H9 (cell line): ENCODE measurements around the gene PTPRN2. TPM values are rescaled to one million over a fixed set of nuclear protein-coding genes. Genes with fewer than 3 reads are reported as not detected.

Experiments used
- DNase-seq: peaks from one replicate; pipeline ENCODE4 v3.0.0-alpha.2; 2017
- H2AFZ ChIP-seq: one replicate; pipeline ENCODE4 v1.6.1; 2013; ENCODE audit warnings: mild to moderate bottlenecking, low read length, control low read depth, moderate library complexity
- H2AK5ac ChIP-seq: 2 replicates; pipeline ENCODE4 v1.6.1; 2013; ENCODE audit warnings: low read length, control low read depth, mixed read lengths; ENCODE audit not compliant: insufficient read length
- H2BK120ac ChIP-seq: one replicate; pipeline ENCODE4 v1.6.1; 2013; ENCODE audit warnings: low read depth, mild to moderate bottlenecking, low read length, control low read depth, inconsistent platforms; ENCODE audit not compliant: poor library complexity, severe bottlenecking
- H2BK12ac ChIP-seq: 2 replicates; pipeline ENCODE4 v1.6.1; 2013; ENCODE audit warnings: low read length, control low read depth, mixed read lengths, low read depth; ENCODE audit not compliant: insufficient read length
- H2BK15ac ChIP-seq: 2 replicates; pipeline ENCODE4 v1.6.1; 2013; ENCODE audit warnings: low read depth, low read length, control low read depth
- H2BK20ac ChIP-seq: one replicate; pipeline ENCODE4 v1.6.1; 2013; ENCODE audit warnings: low read depth, mild to moderate bottlenecking, low read length, control low read depth, inconsistent platforms; ENCODE audit not compliant: poor library complexity, severe bottlenecking
- H2BK5ac ChIP-seq: 2 replicates; pipeline ENCODE4 v1.6.1; 2013; ENCODE audit warnings: low read length, control low read depth, mixed read lengths; ENCODE audit not compliant: insufficient read length
- H3K14ac ChIP-seq: 2 replicates; pipeline ENCODE4 v1.6.1; 2013; ENCODE audit warnings: low read length, control low read depth; ENCODE audit not compliant: insufficient read depth
- H3K18ac ChIP-seq: 2 replicates; pipeline ENCODE4 v1.6.1; 2013; ENCODE audit warnings: low read depth, mild to moderate bottlenecking, mixed read lengths, low read length, control low read depth; ENCODE audit not compliant: insufficient read length
- H3K23ac ChIP-seq: 2 replicates; pipeline ENCODE4 v1.6.1; 2013; ENCODE audit warnings: low read length, control low read depth, mixed read lengths, low read depth; ENCODE audit not compliant: insufficient read length
- H3K23me2 ChIP-seq: 2 replicates; pipeline ENCODE4 v1.6.1; 2013; ENCODE audit warnings: low read depth, mild to moderate bottlenecking, mixed read lengths, low read length, control low read depth; ENCODE audit not compliant: insufficient read length, poor library complexity, severe bottlenecking
- H3K27ac ChIP-seq: 2 replicates; pipeline ENCODE4 v1.5.1; 2013; ENCODE audit warnings: low read length, control low read depth, mixed read lengths, low read depth; ENCODE audit not compliant: insufficient read length
- H3K27me3 ChIP-seq: 2 replicates; pipeline ENCODE4 v1.6.1; 2013; ENCODE audit warnings: low read length, control low read depth, inconsistent platforms; ENCODE audit not compliant: insufficient read depth
- H3K4ac ChIP-seq: 2 replicates; pipeline ENCODE4 v1.6.1; 2013; ENCODE audit warnings: low read depth, mild to moderate bottlenecking, control low read depth, inconsistent platforms, low read length, moderate library complexity
- H3K4me1 ChIP-seq: 2 replicates; pipeline ENCODE4 v1.6.1; 2013; ENCODE audit warnings: low read length, control low read depth, inconsistent platforms; ENCODE audit not compliant: insufficient read depth
- H3K4me2 ChIP-seq: 2 replicates; pipeline ENCODE4 v1.6.1; 2013; ENCODE audit warnings: low read length, control low read depth, mixed read lengths; ENCODE audit not compliant: insufficient read length, insufficient read depth
- H3K56ac ChIP-seq: 2 replicates; pipeline ENCODE4 v1.6.1; 2013; ENCODE audit warnings: low read depth, mild to moderate bottlenecking, mixed read lengths, low read length, control low read depth; ENCODE audit not compliant: insufficient read length
- H3K79me1 ChIP-seq: 2 replicates; pipeline ENCODE4 v1.6.1; 2013; ENCODE audit warnings: low read depth, mild to moderate bottlenecking, moderate library complexity, low read length, control low read depth, inconsistent platforms; ENCODE audit not compliant: insufficient read depth, poor library complexity, severe bottlenecking
- H3K79me2 ChIP-seq: 2 replicates; pipeline ENCODE4 v1.6.1; 2013; ENCODE audit warnings: low read length, control low read depth, inconsistent platforms; ENCODE audit not compliant: insufficient read depth
- H3K9ac ChIP-seq: 2 replicates; pipeline ENCODE4 v1.6.1; 2013; ENCODE audit warnings: low read length, control low read depth, mixed read lengths; ENCODE audit not compliant: insufficient read length; ENCODE audit errors: extremely low read depth
- H3K9me3 ChIP-seq: one replicate; pipeline ENCODE4 v1.6.1; 2013; ENCODE audit warnings: low read depth, low read length, inconsistent platforms; ENCODE audit not compliant: control insufficient read depth
- H3T11ph ChIP-seq: one replicate; pipeline ENCODE4 v1.6.1; 2013; ENCODE audit warnings: mild to moderate bottlenecking, low read length, control low read depth, inconsistent platforms
- H4K20me1 ChIP-seq: one replicate; pipeline ENCODE4 v1.6.1; 2013; ENCODE audit not compliant: control insufficient read depth, insufficient read length, insufficient read depth
- H4K5ac ChIP-seq: 2 replicates; pipeline ENCODE4 v1.6.1; 2013; ENCODE audit warnings: low read depth, mild to moderate bottlenecking, mixed read lengths, low read length, control low read depth; ENCODE audit not compliant: insufficient read length
- H4K8ac ChIP-seq: replicated peaks from 2 replicates; pipeline ENCODE4 v1.6.1; 2013; ENCODE audit warnings: low read length, control low read depth, mixed read lengths, low read depth; ENCODE audit not compliant: insufficient read length
- H4K91ac ChIP-seq: 2 replicates; pipeline ENCODE4 v1.6.1; 2013; ENCODE audit warnings: low read depth, mild to moderate bottlenecking, moderate library complexity, mixed read lengths, low read length, control low read depth; ENCODE audit not compliant: insufficient read length
- H3K27ac Mint-ChIP-seq, 3 experiments: 2 replicates in 2 of 3; 3 replicates in 1 of 3; pipeline ENCODE4 v1.8.0; 2020 to 2021; ENCODE audit warnings: mixed read lengths in 3 of 3, mild to moderate bottlenecking in 1 of 3, moderate library complexity in 1 of 3
- H3K27me3 Mint-ChIP-seq: 2 replicates; pipeline ENCODE4 v1.8.0; 2021; ENCODE audit warnings: low read depth, mild to moderate bottlenecking, moderate library complexity, mixed read lengths
- H3K36me3 Mint-ChIP-seq, 3 experiments: 2 replicates in 2 of 3; 3 replicates in 1 of 3; pipeline ENCODE4 v1.8.0; 2020 to 2021; ENCODE audit warnings: low read depth in 3 of 3, mixed read lengths in 3 of 3; ENCODE audit not compliant: insufficient read depth in 1 of 3
- H3K4me1 Mint-ChIP-seq, 2 experiments: 2 replicates each; pipeline ENCODE4 v1.8.0; 2020; ENCODE audit warnings: mixed read lengths in 2 of 2
- H3K4me3 Mint-ChIP-seq, 2 experiments: 2 replicates in 1 of 2; 3 replicates in 1 of 2; pipeline ENCODE4 v1.8.0; 2020 to 2021; ENCODE audit warnings: mild to moderate bottlenecking in 2 of 2, mixed read lengths in 2 of 2, moderate library complexity in 1 of 2
- H3K9me3 Mint-ChIP-seq, 2 experiments: 2 replicates in 1 of 2; 3 replicates in 1 of 2; pipeline ENCODE4 v1.8.0; 2020; ENCODE audit warnings: mild to moderate bottlenecking in 2 of 2, mixed read lengths in 2 of 2, moderate library complexity in 1 of 2
- WGBS: extraction: QIAGEN DNeasy Blood & Tissue Kit; methylation state at CpG from one replicate; pipeline ENCODE4 v1.1.7; 2013; ENCODE audit warnings: missing lambda C conversion rate, low lambda C conversion rate, mixed read lengths; ENCODE audit not compliant: insufficient read length; ENCODE audit errors: extremely low coverage; 5-methylcytosine and 5-hydroxymethylcytosine counted together
- total RNA-seq: library from RNA; stranded (reverse); gene quantifications from 2 replicates; pipeline ENCODE4 v1.2.1, GENCODE V29; 2021
- TF ChIP-seq, protein P1 (sequence below): fragments of 200-600 bp; sonication (generic); conservative IDR thresholded peaks from 3 replicates; pipeline ENCODE4 v1.8.0; 2021; ENCODE audit warnings: antibody characterized with exemption, mild to moderate bottlenecking

The PTPRN2 gene
- total RNA-seq, 1 experiment from 2014 or later = 5.2 TPM

DNA sequence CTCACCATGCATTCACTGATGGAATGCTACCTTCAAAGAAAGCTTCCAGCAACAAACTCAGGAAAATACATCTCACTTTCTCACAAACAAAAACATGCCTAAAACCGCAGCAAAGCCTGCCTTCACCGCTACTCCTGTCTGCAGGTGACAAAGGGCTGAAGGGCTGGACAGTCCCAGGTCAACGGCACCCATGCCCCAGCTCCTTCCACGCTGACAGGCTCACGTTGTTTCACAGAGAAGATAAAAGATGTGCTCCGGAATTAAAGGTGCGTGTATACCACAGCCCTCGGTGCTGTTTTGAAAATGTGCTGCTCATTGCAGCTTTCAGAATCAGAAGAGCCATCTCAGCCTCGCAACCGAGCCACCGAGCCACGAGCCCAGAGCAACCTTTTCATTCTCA, 445.0 kb downstream of the PTPRN2 start:
- Histone ChIP-seq H3K27ac (no peak overlapping the region), H2BK120ac (no peak overlapping the region), H3K23me2 (no peaks in the 10 kb centered on the region), H4K20me1 (no peaks in the 10 kb centered on the region), H2AFZ (no peak overlapping the region), H2BK5ac (no peak overlapping the region), H4K8ac (no peak overlapping the region), H3K9ac (no peak overlapping the region), H3K4ac (no peak overlapping the region), H3K27me3 (no peaks in the 10 kb centered on the region), H3T11ph (no peak overlapping the region), H3K79me2 (no peaks in the 10 kb centered on the region), H2BK12ac (no peak overlapping the region), H2BK20ac (no peak overlapping the region), H3K4me2 (no peak overlapping the region), H3K79me1 (no peaks in the 10 kb centered on the region), H4K5ac (no peak overlapping the region), H2BK15ac (no peak overlapping the region), H3K9me3 (peaks cover 6% of the 10 kb centered on the region), H3K56ac (no peak overlapping the region), H3K23ac (no peak overlapping the region), H2AK5ac (no peak overlapping the region), H4K91ac (no peak overlapping the region), H3K14ac (no peak overlapping the region; the same call in 1 of the 2 replicates), H3K4me1 (no peaks in the 10 kb centered on the region), H3K18ac (no peak overlapping the region)
- DNase-seq = no peak
- no CpG with 5 or more reads among the region's 12 CpGs for WGBS
- Mint-ChIP-seq H3K27me3 (no peaks in the 10 kb centered on the region; the same call in 1 of the 2 replicates), H3K9me3 (peaks cover 8 to 23% of the 10 kb centered on the region in 2 experiments; a peak in 4 of 5 replicates), H3K27ac (peak overlapping the region in 2 of 3 experiments; percentile 38 to 56; a peak in 2 of 7 replicates), H3K4me1 (peaks cover 2 to 8% of the 10 kb centered on the region in 2 experiments; a peak in 1 of 4 replicates), H3K36me3 (peaks cover 0 to 7% (median 2%) of the 10 kb centered on the region in 3 experiments; a peak in 2 of 7 replicates), H3K4me3 (no peak overlapping the region)
- TF ChIP-seq, protein P1, sequence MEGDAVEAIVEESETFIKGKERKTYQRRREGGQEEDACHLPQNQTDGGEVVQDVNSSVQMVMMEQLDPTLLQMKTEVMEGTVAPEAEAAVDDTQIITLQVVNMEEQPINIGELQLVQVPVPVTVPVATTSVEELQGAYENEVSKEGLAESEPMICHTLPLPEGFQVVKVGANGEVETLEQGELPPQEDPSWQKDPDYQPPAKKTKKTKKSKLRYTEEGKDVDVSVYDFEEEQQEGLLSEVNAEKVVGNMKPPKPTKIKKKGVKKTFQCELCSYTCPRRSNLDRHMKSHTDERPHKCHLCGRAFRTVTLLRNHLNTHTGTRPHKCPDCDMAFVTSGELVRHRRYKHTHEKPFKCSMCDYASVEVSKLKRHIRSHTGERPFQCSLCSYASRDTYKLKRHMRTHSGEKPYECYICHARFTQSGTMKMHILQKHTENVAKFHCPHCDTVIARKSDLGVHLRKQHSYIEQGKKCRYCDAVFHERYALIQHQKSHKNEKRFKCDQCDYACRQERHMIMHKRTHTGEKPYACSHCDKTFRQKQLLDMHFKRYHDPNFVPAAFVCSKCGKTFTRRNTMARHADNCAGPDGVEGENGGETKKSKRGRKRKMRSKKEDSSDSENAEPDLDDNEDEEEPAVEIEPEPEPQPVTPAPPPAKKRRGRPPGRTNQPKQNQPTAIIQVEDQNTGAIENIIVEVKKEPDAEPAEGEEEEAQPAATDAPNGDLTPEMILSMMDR = no peak
